Heart left ventricle (tissue), 16 donors: ENCODE results near the gene CCDC192. TPM values are rescaled to one million over a fixed set of nuclear protein-coding genes. Genes with fewer than 3 reads are reported as not detected.
"Not testable (repeated sequence)": the region's sequence is repeated elsewhere in the genome, so short reads cannot be mapped to it uniquely, and the experiment has no call there.

ENCODE experiments used
- ATAC-seq, 4 donors: fragments of 200-7000 bp; cut with Tn5 transposase; one replicate each; pipeline ENCODE4 v1.9.1; 2020 to 2022; ENCODE audit warnings: moderate library complexity in 4 of 4, mild to moderate bottlenecking in 3 of 4, moderate number of reproducible peaks in 1 of 4
- DNase-seq, 5 donors: peaks; one replicate each; pipeline ENCODE4 v3.0.0-alpha.2; 2020
- H3K27ac ChIP-seq, 12 donors: fragments of 200-600 bp; sonication (generic) in 4 of 12; one replicate each; pipeline versions ENCODE4 v1.5.0 to v1.8.0; 2016 to 2022; ENCODE audit warnings: mild to moderate bottlenecking in 2 of 12
- H3K27me3 ChIP-seq, 9 donors: fragments of 200-600 bp; sonication (generic) in 2 of 9; one replicate each; pipeline versions ENCODE4 v1.5.1 to v1.8.0; 2016 to 2022; ENCODE audit warnings: mild to moderate bottlenecking in 3 of 9
- H3K36me3 ChIP-seq, 9 donors: fragments of 200-600 bp; sonication (generic) in 2 of 9; one replicate each; pipeline versions ENCODE4 v1.5.0 to v1.8.0; 2018 to 2022; ENCODE audit warnings: mild to moderate bottlenecking in 2 of 9
- H3K4me1 ChIP-seq, 12 donors: fragments of 200-600 bp; sonication (generic) in 4 of 12; one replicate each; pipeline versions ENCODE4 v1.5.0 to v1.8.0; 2016 to 2022; ENCODE audit warnings: mild to moderate bottlenecking in 3 of 12
- H3K4me3 ChIP-seq, 12 donors: fragments of 200-600 bp; sonication (generic) in 4 of 12; one replicate each; pipeline versions ENCODE4 v1.5.0 to v1.8.0; 2017 to 2022; ENCODE audit warnings: mild to moderate bottlenecking in 9 of 12, moderate library complexity in 4 of 12
- H3K9me3 ChIP-seq, 12 donors: fragments of 200-600 bp; sonication (generic) in 4 of 12; one replicate each; pipeline versions ENCODE4 v1.5.0 to v1.8.0; 2016 to 2022; ENCODE audit warnings: mild to moderate bottlenecking in 1 of 12
- CTCF ChIP-seq, 12 donors: fragments of 200-600 bp; sonication (generic) in 4 of 12; IDR thresholded peaks; one replicate each; pipeline versions ENCODE4 v1.5.0 to v1.8.0; 2018 to 2022; ENCODE audit warnings: antibody characterized with exemption in 12 of 12, mild to moderate bottlenecking in 5 of 12
- POLR2A ChIP-seq, 2 donors: fragments of 450-650 bp; IDR thresholded peaks; one replicate each; pipeline ENCODE4 v1.6.1; 2017; ENCODE audit warnings: antibody characterized with exemption in 2 of 2, mild to moderate bottlenecking in 2 of 2, moderate library complexity in 2 of 2
- WGBS, 4 donors: extraction: QIAGEN DNeasy Blood & Tissue Kit in 2 of 4; methylation state at CpG; one replicate each; pipeline versions ENCODE4 v1.1.5 to v1.1.7; 2013 to 2018; 5-methylcytosine and 5-hydroxymethylcytosine counted together
- intact Hi-C, 10 donors: fragments of 100-400 bp; cut with DNase I; formaldehyde crosslinking; loops; one replicate each; pipeline versions ENCODE4 v1.11.1 to v1.14.2; 2022
- polyA plus RNA-seq, 2 donors: library from polyadenylated mRNA; stranded (reverse); fragments of 200-250 nt; gene quantifications; one replicate each; pipeline ENCODE4 v1.2.3, GENCODE V29; 2013
- total RNA-seq, 9 donors: library from RNA; depleted of rRNA in 2 of 9; stranded (reverse); fragments of >200 nt in 2 of 9; fragmentation: NEBNext Ultra II Directional in 3 of 9; extraction: Animal tissue kit (Norgen Biotek cat#: 25700) in 3 of 9; gene quantifications; one replicate each; pipeline versions ENCODE4 v1.1.0 to v1.2.4, GENCODE V29; 2016 to 2023
- donor health status: ischemic (EF 13 %, LVEDD 7.1; RV severe dilation, severe dysfunction).
- donor health status: healthy with polysubstance abuse.
- donor health status: DM: no; HTN: yes; CAD: no.
- donor health status: DM: no; HTN: no; CAD: no.
- donor health status: ischemic (EF 25% LVEDD 6.9; RV normal size, moderate dysfunction).
- donor health status: ischemic (EF 25% LVEDD 5.7; RV mildly dilated, moderate dysfunction).
- donor health status: healthy.
- donor health status: DM: yes; HTN: yes; CAD: no.
- donor health status: ischemic (EF 35%, LVEDD 5.7; RV mildly dilated, moderate dysfunction).
- donor health status: nonischemic (EF 11% LVEDD 7.7; RV severe dilation, severe dysfunction).
- donor health status: DM: yes; HTN: yes; CAD: no.
- donor health status: PGD.
- donor health status: ischemic (EF 29% LVEDD 5.4; RV normal size, mild dysfunction).
- donor health status: nonischemic (EF 23%, LVEDD 6.1; RV moderate dilation, normal function).

CCDC192 gene
- total and polyA plus RNA-seq, 11 donors, result 0.07 to 1.3 (median 0.42) TPM; not detected in 8

- H3K4me3 ChIP-seq, result no peak overlapping the region
- ATAC-seq (no peak), DNase-seq (no peak)
- no peaks in the 10 kb centered on the region for H3K27me3 ChIP-seq
- no peak overlapping the region for H3K27ac ChIP-seq
- intact Hi-C loops, result no loop called here
- H3K4me1 ChIP-seq, result peaks cover 0 to 5% (median 0%) of the 10 kb centered on the region in 12 donors
- no peaks in the 10 kb centered on the region for H3K9me3 ChIP-seq
- H3K36me3 ChIP-seq, result no peaks in the 10 kb centered on the region
- no peak for TF ChIP-seq CTCF (IDR thresholded peaks at IDR 0.05)
- TF ChIP-seq POLR2A (IDR thresholded peaks at IDR 0.05), result no peak
- 86 to 96% (median 92%) methylated on average over 6 of the region's 6 CpGs for WGBS, 4 donors
Measured at GRCh38 chr5:127671218-127671617, 32.0 kb upstream of the CCDC192 start.

GRCh38 chr5:127673117-127673800 lies 29.9 kb upstream of the CCDC192 start:
- no peak overlapping the region for H3K27ac ChIP-seq
- H3K4me1 ChIP-seq, result no peaks in the 10 kb centered on the region
- intact Hi-C loops, result no loop called here
- no peaks in the 10 kb centered on the region for H3K27me3 ChIP-seq
- no peaks in the 10 kb centered on the region for H3K9me3 ChIP-seq
- WGBS, 4 donors, result 74 to 82% (median 77%) methylated on average over 2 of the region's 2 CpGs
- ATAC-seq (no peak), DNase-seq (no peak)
- H3K36me3 ChIP-seq, result no peaks in the 10 kb centered on the region
- no peak overlapping the region for H3K4me3 ChIP-seq
- TF ChIP-seq CTCF (IDR thresholded peaks at IDR 0.05), result no peak
- TF ChIP-seq POLR2A (IDR thresholded peaks at IDR 0.05), result no peak

GRCh38 chr5:127676951-127677350 lies 26.2 kb upstream of the CCDC192 start:
- DNase-seq, ATAC-seq, intact Hi-C loops, H3K36me3 ChIP-seq, H3K4me1 ChIP-seq, H3K27me3 ChIP-seq, H3K27ac ChIP-seq, H3K4me3 ChIP-seq, H3K9me3 ChIP-seq: not testable (repeated sequence)

- DNase-seq, H3K9me3 ChIP-seq, ATAC-seq, H3K4me1 ChIP-seq, intact Hi-C loops, H3K4me3 ChIP-seq, H3K27ac ChIP-seq, H3K27me3 ChIP-seq, H3K36me3 ChIP-seq: not testable (repeated sequence)
- WGBS, 4 donors, result 90 to 97% (median 94%) methylated on average over 3 of the region's 3 CpGs
Measured at GRCh38 chr5:127679691-127680330, 23.4 kb upstream of the CCDC192 start.

GRCh38 chr5:127680595-127680994 lies 22.6 kb upstream of the CCDC192 start:
- 89 to 96% (median 93%) methylated on average over 1 of the region's 1 CpG for WGBS, 4 donors
- intact Hi-C loops, result no loop called here
- TF ChIP-seq CTCF (IDR thresholded peaks at IDR 0.05) (no peak), POLR2A (IDR thresholded peaks at IDR 0.05) (no peak)
- no peak for DNase-seq
- Histone ChIP-seq H3K36me3 (no peaks in the 10 kb centered on the region), H3K27me3 (no peaks in the 10 kb centered on the region), H3K27ac (no peak overlapping the region), H3K9me3 (no peaks in the 10 kb centered on the region), H3K4me3 (no peak overlapping the region), H3K4me1 (peaks cover 0 to 6% (median 0%) of the 10 kb centered on the region in 12 donors)
- no peak for ATAC-seq
